Testis (tissue), 3 donors: ENCODE data around the gene AGO3. TPM values are rescaled to one million over a fixed set of nuclear protein-coding genes. Genes with fewer than 3 reads are reported as not detected.

Source experiments
- DNase-seq: peaks from one replicate; pipeline ENCODE4 v3.0.0-alpha.2; 2019
- H3K27ac ChIP-seq, 2 donors: fragments of 200-600 bp; sonication (generic); one replicate each; pipeline ENCODE4 v1.5.1; 2019
- H3K27me3 ChIP-seq: fragments of 200-600 bp; sonication (generic); one replicate; pipeline ENCODE4 v1.5.1; 2019
- H3K36me3 ChIP-seq: fragments of 200-600 bp; sonication (generic); one replicate; pipeline ENCODE4 v1.5.1; 2017; ENCODE audit warnings: low read depth; ENCODE audit errors: missing control alignments
- H3K4me1 ChIP-seq: fragments of 200-600 bp; sonication (generic); one replicate; pipeline ENCODE4 v1.5.1; 2019
- H3K4me3 ChIP-seq, 2 donors: fragments of 200-600 bp; sonication (generic); one replicate each; pipeline ENCODE4 v1.5.1; 2017 to 2019
- H3K9me3 ChIP-seq: fragments of 200-600 bp; sonication (generic); one replicate; pipeline ENCODE4 v1.5.1; 2017
- POLR2A ChIP-seq: fragments of 450-650 bp; IDR thresholded peaks from one replicate; pipeline ENCODE4 v1.6.1; 2017; ENCODE audit warnings: antibody characterized with exemption, mild to moderate bottlenecking, moderate library complexity
- WGBS, 2 donors: methylation state at CpG; one replicate each; pipeline ENCODE4 v1.1.5; 2018; 5-methylcytosine and 5-hydroxymethylcytosine counted together
- intact Hi-C: fragments of 100-400 bp; cut with DNase I; formaldehyde crosslinking; loops from one replicate; pipeline ENCODE4 v1.15.1; 2023; ENCODE audit warnings: low total_unique reads
- polyA plus RNA-seq: library from polyadenylated mRNA; stranded (reverse); fragments of 350-450 nt; fragmentation: Illumina TruSeq; extraction: RNeasy Lipid Tissue Mini Kit (QIAGEN cat#74804); gene quantifications from one replicate; pipeline ENCODE4 v1.2.3, GENCODE V29; 2014; ENCODE audit warnings: low read depth, low replicate concordance; ENCODE audit not compliant: insufficient read depth
- total RNA-seq, 2 donors: library from RNA; depleted of rRNA; stranded (reverse); fragments of >200 nt; gene quantifications; one replicate each; pipeline ENCODE4 v1.2.3, GENCODE V29; 2016
- TF ChIP-seq, protein P1 (sequence below), 3 experiments: fragments of 450-650 bp in 2 of 3; fragments of 200-600 bp in 1 of 3; sonication (generic) in 1 of 3; IDR thresholded peaks; one replicate each; pipeline ENCODE4 v1.5.1; 2016 to 2019; ENCODE audit warnings: antibody characterized with exemption in 3 of 3, mild to moderate bottlenecking in 2 of 3, moderate library complexity in 1 of 3

AGO3 gene
- total and polyA plus RNA-seq, 3 donors from 2014 or later: 22.4 to 47.2 (median 42.6) TPM

DNA sequence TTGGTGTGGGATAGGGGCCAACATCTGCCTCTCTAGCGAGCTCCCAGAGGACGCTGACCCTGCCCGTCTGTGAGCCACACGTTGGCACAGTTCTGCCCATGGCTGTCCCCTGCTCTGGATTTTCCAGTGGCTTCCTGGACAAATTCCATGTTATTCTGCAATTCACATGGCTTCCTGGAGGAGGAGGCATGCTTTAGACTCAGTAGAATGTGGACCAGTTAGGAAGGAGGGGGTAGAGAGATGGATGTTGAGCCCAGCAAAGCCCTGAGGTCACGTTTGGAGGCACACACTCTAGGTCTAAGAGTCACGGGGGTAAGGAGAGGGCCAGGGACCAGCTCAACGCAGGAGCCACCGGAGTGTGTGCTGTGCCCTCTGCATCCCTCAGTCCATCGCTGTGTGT is 181.9 kb downstream of the AGO3 start:
- H3K4me3 ChIP-seq: no peak overlapping the region
- no peak for TF ChIP-seq POLR2A
- TF ChIP-seq, protein P1, sequence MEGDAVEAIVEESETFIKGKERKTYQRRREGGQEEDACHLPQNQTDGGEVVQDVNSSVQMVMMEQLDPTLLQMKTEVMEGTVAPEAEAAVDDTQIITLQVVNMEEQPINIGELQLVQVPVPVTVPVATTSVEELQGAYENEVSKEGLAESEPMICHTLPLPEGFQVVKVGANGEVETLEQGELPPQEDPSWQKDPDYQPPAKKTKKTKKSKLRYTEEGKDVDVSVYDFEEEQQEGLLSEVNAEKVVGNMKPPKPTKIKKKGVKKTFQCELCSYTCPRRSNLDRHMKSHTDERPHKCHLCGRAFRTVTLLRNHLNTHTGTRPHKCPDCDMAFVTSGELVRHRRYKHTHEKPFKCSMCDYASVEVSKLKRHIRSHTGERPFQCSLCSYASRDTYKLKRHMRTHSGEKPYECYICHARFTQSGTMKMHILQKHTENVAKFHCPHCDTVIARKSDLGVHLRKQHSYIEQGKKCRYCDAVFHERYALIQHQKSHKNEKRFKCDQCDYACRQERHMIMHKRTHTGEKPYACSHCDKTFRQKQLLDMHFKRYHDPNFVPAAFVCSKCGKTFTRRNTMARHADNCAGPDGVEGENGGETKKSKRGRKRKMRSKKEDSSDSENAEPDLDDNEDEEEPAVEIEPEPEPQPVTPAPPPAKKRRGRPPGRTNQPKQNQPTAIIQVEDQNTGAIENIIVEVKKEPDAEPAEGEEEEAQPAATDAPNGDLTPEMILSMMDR (IDR thresholded peaks at IDR 0.05): no peak
- 92 to 93% methylated on average over 9 of the region's 9 CpGs for WGBS, 2 donors
- H3K9me3 ChIP-seq: no peaks in the 10 kb centered on the region
- intact Hi-C loops: no loop called here
- no peaks in the 10 kb centered on the region for H3K4me1 ChIP-seq
- no peaks in the 10 kb centered on the region for H3K36me3 ChIP-seq
- no peaks in the 10 kb centered on the region for H3K27me3 ChIP-seq
- no peak for DNase-seq
- H3K27ac ChIP-seq: no peak overlapping the region

DNA sequence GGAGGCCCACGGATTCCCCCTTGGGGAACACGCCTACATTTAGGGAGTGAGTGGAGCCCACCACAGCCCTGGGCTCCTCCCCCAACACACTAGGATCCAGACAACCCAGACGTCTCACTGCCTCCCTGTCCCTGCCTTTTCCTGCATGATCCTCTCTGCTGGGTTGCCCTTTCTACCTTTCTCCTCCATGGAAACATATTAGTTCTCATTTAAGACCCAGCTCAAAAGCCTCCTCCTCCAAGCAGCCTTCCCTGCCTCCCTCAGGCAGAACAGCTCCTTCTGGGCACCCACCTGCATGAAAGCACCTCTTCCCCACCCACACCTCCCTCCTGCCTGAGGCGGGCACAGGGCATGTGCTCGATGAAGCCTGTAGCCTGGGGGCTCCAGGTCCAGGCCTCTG is 183.5 kb downstream of the AGO3 start:
- no peak for DNase-seq
- Histone ChIP-seq H3K36me3 (no peaks in the 10 kb centered on the region), H3K27ac (no peak overlapping the region), H3K4me1 (peaks cover 3% of the 10 kb centered on the region), H3K4me3 (no peak overlapping the region), H3K9me3 (no peaks in the 10 kb centered on the region), H3K27me3 (no peaks in the 10 kb centered on the region)
- WGBS, 2 donors: 65 to 72% methylated on average over 5 of the region's 5 CpGs
- intact Hi-C loops: no loop called here
- TF ChIP-seq POLR2A: no peak
- TF ChIP-seq, protein P1 (IDR thresholded peaks at IDR 0.05): no peak

DNA sequence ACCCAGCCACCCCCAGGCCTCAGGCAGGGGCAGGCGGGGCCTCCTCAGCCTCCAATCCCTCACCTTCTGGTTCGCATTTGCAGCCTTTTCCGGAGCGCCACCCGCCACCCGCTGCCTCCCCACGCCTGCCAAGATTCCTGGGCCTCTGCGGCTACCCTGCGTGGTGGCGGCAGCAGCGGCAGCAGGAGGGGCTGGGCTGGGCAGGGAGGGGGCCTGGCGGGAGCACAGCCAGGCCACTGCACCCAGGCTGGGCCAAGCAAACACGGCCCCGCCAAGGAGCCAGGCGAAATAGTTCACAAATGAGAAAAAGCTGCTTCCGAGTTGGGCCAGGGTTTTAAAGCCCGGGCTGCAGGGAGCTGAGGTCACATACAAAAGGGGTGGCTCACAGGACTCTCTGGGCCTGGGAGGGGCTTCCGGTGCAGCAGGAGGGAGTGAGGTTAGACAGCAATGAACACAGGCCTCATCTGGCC is 184.3 kb downstream of the AGO3 start:
- no peak overlapping the region for H3K27ac ChIP-seq
- H3K36me3 ChIP-seq: no peaks in the 10 kb centered on the region
- H3K4me3 ChIP-seq: no peak overlapping the region
- H3K27me3 ChIP-seq: no peaks in the 10 kb centered on the region
- 64 to 74% methylated on average over 16 to 18 of the region's 18 CpGs for WGBS, 2 donors
- H3K9me3 ChIP-seq: no peaks in the 10 kb centered on the region
- no peak for DNase-seq
- TF ChIP-seq POLR2A: no peak
- TF ChIP-seq, protein P1 (IDR thresholded peaks at IDR 0.05): no peak
- peaks cover 10% of the 10 kb centered on the region for H3K4me1 ChIP-seq
- intact Hi-C loops: no loop called here

DNA sequence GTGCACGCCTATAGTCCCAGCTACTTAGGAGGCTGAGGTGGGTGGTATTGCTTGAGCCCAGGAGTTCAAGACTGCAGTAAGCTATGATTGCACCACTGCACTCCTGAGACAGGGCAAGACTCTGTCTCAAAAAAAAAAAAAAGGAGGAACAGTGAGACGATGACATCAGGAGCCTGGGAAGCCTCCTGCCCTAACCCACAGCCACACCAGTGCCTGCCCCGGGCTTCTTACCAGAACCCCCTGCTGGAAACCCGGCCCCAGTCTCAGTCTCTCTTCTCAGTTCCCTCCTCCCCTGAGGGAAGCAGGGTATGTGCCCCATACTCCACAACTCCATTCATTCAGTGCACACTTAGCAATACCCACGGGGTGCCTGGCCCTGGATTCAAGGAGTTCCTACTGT is 185.0 kb downstream of the AGO3 start:
- Histone ChIP-seq H3K9me3 (no peaks in the 10 kb centered on the region), H3K4me3 (no peak overlapping the region), H3K27me3 (no peaks in the 10 kb centered on the region), H3K27ac (no peak overlapping the region), H3K36me3 (no peaks in the 10 kb centered on the region), H3K4me1 (peaks cover 10% of the 10 kb centered on the region)
- TF ChIP-seq, protein P1 (IDR thresholded peaks at IDR 0.05): no peak
- no peak for TF ChIP-seq POLR2A
- 77 to 87% methylated on average over 5 of the region's 5 CpGs for WGBS, 2 donors
- intact Hi-C loops: no loop called here
- DNase-seq: no peak

DNA sequence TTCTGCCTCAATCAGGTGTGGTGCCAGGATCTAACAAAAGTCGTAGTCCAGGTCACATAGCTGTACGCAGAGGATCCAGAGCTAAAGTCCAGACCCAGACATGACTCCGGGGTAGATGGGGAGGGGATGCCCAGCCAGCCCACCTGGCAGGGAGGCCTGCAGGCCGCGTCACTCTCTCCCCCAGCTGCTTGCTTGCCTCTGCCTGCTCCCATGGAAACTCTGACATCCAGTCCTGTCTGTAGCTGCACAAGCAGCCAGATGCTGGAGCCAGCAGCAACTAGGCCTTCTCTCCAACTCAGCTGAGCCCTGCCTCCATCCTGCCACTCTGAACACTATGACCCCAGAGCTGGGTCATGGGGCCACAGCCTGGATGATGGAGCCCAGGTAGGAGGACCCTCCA is 186.0 kb downstream of the AGO3 start:
- Histone ChIP-seq H3K4me3 (no peak overlapping the region), H3K27ac (no peak overlapping the region), H3K36me3 (no peaks in the 10 kb centered on the region), H3K4me1 (peaks cover 10% of the 10 kb centered on the region), H3K9me3 (no peaks in the 10 kb centered on the region), H3K27me3 (no peaks in the 10 kb centered on the region)
- TF ChIP-seq, protein P1 (IDR thresholded peaks at IDR 0.05): no peak
- WGBS, 2 donors: 48 to 84% methylated on average over 2 to 5 of the region's 5 CpGs
- no peak for DNase-seq
- intact Hi-C loops: no loop called here
